ENCODE data around the gene CDIPT.

The CDIPT gene

DNA sequence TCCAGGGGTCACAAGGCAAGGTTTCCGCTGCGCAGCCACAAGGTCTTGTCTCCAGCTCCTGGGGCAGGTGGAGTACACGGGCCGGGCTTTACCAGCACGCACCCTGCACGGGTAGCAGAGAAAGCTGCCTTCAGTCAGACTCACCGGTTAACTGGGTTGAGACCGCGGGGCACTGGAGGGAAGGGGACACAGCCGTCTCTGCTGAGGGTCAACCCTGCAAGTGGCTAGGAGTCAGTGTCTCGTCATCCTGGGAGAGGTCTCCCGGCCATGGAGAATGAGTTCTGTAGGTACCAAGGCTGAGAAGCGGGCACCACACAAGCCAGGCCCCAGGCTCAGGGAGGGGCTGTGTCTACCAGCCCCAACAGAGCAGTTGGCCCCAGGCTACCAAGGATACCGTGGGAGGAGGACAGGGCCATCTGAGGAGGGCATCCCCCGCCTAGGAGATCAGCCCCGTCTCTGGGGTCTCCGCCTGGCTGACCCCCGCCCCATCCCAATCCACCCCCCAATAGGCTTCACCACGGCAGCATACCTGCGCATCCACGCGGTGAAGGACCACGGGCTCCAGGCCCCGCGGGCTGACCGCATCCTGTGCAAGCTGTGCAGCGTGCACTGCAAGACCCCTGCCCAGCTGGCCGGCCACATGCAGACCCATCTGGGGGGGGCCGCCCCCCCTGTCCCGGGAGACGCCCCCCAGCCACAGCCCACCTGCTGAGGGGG, 53.8 kb downstream of the CDIPT start:
- DNase-seq: no peak

Measured in KG1 (cell line).